NCI-H1694 (cell line): ENCODE measurements around the gene THSD4.

Experiments
- DNase-seq: peaks from one replicate; lab custom pipeline; 2025; lab: John Stamatoyannopoulos, UW

The THSD4 gene

GRCh38 chr15:71501344-71502076 lies 386.2 kb downstream of the THSD4 start:
- no peak for DNase-seq

DNA sequence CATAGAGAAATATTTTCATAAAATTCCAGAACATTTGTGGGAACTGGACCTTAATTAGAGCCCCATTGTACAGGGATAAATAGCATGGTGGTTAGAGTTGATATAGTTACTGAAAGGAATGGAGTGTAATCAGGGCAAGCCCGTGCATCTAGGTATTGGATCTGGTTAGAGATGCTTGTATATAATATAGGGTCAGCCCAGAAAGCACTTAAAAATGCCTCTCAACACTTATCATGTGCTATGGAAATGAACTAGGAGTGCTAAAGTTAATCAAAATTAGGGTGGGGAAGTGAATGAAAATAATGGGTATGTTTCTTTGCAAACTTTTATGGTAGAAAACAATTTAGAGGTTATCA lies 386.8 kb downstream of the THSD4 start:
- no peak for DNase-seq

DNA sequence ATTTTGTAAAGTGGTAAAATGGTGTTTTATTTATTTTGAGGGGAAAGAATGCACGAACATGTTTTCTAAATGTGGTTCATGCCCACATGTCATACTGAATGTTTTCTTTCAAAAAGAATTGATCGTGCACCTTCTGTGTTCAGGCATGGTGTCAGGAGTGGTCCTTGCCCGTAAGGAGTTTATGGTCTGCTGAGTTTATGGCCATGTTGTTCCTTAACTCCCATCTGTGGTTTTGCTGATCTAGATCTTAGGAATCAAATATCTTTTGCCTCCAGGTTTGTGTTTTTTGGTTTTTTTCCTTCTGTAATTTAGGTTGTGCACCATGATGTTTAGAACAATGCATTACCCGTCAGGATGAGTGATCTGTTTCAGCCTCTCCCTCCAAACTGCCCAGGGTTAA lies 390.7 kb downstream of the THSD4 start:
- DNase-seq = no peak

DNA sequence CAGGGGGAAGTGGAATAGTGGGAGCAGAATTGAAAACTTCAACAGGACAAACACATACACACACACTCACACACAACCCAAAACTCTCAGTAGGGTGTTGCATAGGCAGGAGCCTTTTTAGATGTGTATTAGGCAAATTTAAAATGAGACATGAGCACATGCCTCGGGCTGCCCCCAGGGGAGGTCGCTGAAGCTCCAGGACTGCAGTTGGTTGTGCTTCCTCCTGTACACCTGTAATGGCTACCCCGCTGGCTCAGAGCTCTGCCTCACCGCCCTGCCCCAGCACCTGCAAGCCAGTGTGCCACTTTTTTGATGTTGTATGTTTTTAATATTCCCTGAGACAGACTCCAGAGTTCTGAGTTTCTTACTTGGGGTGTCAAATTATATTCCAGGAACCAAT lies 391.7 kb downstream of the THSD4 start:
- DNase-seq = no peak

GRCh38 chr15:71508081-71508682 lies 392.9 kb downstream of the THSD4 start:
- DNase-seq = no peak

- DNase-seq = no peak
These were observed 393.9 kb downstream of the THSD4 start for GRCh38 chr15:71509139-71509538.

GRCh38 chr15:71510763-71511162 lies 395.5 kb downstream of the THSD4 start:
- DNase-seq = no peak

- no peak for DNase-seq
These were observed 396.8 kb downstream of the THSD4 start for GRCh38 chr15:71511796-71512681.

DNA sequence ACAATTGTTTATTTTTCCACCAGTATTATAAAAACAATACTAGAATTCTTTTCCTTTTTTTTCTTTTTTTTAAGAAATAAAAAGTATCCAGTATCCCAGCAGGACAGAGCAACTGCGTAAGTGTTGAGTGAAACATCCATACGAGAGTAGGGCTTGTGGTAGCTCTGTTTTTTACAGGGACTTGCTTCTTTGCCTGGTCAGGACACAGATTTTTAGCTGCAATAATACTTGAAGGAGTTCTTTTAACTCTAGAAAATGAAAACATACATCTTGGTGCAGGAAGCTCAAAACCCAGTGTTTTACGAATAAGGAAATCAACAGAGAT lies 397.4 kb downstream of the THSD4 start:
- no peak for DNase-seq

DNA sequence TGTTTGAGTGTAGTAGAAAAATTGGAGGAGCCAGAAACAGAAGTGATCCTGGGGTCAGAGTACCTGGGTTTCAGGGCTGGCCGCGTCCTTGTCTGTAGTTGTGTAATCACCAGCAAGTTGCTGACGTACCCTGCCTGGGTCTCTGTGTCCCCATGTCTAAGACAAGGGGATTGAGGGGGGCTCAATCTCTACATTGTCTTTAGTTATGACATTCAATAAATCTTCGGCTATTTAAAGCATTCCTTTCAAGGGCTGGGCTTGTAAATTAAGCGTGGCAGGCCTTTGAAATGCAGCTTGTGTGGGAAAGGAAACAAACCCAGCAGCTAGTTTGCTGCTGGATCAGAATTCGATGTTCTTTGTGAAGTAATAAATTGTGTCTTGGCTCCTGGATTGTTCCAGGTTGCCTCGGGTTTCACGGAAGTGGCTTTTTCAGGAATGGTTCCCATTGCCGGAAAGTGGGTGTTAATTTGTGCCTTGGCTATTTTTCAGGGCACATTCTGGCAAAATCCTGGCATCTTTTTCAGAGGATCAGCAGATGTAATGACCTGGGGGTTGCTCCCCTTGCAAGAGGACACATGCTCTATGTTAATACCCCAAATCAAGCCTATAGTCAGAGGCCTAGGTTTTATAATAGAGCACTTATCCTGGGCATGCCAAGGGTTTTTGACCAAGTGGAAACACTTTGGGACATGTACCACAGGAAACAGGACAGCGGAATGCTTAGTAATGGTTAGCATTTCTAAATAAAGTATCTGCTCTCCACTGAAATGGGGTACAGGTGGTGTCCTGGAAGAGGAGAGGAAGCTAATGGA lies 400.3 kb downstream of the THSD4 start:
- DNase-seq = no peak

- DNase-seq = no peak
These were observed 402.5 kb downstream of the THSD4 start for GRCh38 chr15:71517751-71518150.

- DNase-seq = no peak
These were observed 403.4 kb downstream of the THSD4 start for GRCh38 chr15:71518661-71519060.

DNA sequence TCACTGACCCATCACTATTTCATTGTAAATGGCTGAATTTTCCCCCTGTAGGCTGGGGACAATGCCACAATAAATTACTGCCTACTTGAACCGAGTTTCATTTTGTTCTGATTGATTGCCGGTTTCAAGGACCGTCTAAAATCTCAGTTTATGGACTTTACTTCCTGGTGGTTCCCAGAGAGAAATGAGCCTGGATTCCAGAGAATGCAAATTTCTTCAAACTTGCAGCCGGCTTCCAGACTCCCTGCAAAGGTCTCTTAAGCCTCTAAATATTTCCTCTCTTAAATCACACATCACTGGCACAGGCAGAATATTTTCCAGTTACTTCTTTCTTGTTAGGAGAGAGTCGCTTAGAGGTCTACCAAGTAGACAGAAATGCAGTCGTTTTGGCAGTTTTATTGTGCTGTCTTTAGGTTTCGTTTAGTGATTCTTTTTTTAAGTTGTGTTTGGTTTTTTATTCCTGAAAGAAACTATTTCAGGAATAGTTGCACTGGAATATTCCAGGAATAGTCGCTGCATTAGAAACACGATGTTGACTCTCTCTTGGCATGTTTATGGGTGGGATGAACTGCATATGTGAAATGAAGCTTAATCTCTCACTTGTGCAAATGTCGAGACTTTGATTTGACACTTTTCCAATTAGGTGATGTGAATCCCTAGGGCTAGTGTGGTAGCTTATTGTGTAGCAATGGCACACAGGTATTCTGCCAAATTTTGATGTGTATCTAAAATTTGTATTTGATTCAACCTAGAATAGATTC lies 411.0 kb downstream of the THSD4 start:
- DNase-seq = no peak

DNA sequence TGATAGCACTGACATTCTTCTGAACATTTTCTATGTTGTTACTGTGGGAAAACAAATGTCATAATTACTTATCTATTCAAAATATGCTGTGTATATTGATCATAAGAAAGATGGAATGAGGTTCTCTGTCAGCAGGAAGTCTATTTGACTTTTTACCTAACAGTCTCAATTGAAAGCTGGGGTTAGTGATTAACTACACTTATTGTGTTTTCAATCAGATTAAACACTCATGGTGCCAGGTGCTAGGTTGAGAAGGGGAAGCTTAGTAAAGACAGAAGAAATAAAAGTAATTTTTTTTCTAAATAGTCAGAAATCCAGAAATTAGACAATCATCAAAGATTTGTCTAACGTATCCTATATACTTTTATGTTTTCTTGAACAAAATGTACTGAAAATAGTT lies 414.1 kb downstream of the THSD4 start:
- DNase-seq = no peak

- DNase-seq = no peak
These were observed 414.8 kb downstream of the THSD4 start for GRCh38 chr15:71530116-71530515.

DNA sequence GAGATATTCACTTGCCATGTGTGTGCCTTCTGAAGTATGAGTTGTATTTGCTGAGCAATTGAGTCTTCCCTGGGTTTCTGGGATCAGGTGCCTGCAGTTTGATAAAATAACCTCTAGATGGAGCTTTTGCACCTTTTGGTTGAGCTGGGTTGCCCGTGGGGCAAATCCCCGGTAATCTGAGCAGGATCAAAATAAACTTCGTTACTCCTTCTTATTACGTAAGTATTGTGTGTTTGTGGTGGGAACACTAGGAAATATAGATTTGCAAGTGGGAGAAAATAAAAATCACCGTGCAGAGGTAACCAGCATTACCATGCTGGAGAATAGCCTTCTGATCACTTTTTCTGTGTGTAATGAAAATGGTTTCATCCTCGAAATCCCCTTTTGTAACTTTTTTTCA lies 417.7 kb downstream of the THSD4 start:
- DNase-seq = peak; percentile 8

GRCh38 chr15:71538181-71538580 lies 422.9 kb downstream of the THSD4 start:
- DNase-seq = no peak

DNA sequence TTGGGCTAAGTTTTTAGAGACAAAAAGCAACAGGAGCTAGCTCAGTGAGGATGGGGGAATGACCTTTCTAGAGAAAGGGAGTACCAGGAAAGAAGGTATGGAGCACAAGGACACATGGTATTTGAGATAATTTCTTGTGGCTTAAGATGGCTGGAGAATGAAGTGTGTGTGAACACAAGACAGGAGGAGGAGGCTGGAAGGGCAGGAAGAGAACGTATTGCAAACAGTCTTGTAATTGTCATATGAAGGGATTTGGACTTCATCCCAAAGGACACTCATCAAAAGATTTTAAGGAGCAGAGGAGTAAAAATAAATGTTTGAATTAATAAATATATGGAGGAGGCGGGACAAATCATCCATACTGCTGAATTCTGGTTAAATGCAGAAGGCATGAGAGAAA lies 426.5 kb downstream of the THSD4 start:
- no peak for DNase-seq

DNA sequence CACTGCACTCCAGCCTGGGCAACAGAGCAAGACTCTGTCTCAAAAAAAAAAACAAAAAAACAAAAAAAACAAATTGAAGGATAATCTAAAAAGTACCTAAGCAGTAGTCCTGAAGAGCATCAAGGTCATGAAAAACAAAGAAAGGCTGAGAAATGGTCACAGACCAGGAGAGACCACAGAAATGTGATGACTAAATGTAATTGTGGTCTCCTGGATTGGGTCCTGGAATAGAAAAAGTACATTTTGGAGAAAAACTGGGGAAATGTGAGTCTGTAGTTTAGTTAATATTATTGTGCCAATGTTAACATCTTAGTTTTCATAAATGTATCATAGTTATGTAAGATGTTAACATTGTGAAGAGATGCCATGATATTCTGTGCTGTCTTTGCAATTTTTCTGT lies 427.6 kb downstream of the THSD4 start:
- DNase-seq = no peak

DNA sequence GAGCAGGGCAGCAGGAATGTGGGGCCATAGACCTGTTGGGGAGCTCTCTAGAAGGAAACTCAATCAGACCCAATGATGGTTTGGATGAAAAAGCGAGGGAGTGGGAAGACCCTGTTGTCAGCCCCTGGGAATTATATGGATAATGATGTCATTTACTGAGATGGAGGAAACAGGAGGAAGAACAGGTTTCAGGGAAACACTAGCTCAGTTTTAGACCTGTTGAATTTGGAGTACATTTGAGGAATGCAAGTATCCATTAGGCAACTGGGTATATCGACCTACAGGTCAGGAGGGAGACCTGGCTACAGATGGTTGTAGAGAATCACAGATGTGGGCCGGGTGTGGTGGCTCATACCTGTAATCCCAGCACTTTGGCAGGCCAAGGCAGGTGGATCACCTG lies 428.1 kb downstream of the THSD4 start:
- no peak for DNase-seq

GRCh38 chr15:71545223-71545760 lies 430.0 kb downstream of the THSD4 start:
- no peak for DNase-seq
